ENCODE measurements around the gene OVCA2. TPM values are rescaled to one million over a fixed set of nuclear protein-coding genes. Genes with fewer than 3 reads are reported as not detected.

Gene OVCA2
- total RNA-seq, 1 donor from 2014 or later = 24.8 TPM

DNA sequence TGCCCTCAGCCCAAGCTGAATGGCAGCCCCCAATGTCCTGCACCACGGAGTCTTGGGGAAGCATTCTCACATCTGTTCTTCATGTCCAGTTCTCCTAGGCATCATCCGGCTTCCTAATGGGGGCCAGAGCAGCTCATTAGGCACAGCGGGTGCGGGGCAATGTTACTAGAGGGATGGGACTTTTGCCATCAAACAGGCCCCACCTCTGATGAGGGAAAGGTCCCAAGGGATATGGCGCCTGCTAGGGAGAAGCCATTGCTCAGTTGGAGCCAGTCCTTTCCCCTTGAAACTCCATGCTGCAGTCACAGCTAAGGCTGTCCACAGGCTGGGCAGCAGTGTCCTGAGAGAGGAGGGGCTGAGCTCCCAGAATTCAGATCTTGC is 13.6 kb upstream of the OVCA2 start:
- H3K27me3 Mint-ChIP-seq (ENCODE audit: low read depth) = peaks cover 47% of the 10 kb centered on the region
- no peak for DNase-seq (ENCODE audit: low spot score in 2 of 2, unreplicated experiment in 2 of 2)
- H3K27ac Mint-ChIP-seq = no peak overlapping the region
- no peaks in the 10 kb centered on the region for H3K9me3 Mint-ChIP-seq
- peaks cover 28% of the 10 kb centered on the region for H3K4me1 Mint-ChIP-seq
- H3K36me3 Mint-ChIP-seq = no peaks in the 10 kb centered on the region
- peak overlapping the region; percentile 38 for H3K4me3 Mint-ChIP-seq
- TF ChIP-seq, protein P1, sequence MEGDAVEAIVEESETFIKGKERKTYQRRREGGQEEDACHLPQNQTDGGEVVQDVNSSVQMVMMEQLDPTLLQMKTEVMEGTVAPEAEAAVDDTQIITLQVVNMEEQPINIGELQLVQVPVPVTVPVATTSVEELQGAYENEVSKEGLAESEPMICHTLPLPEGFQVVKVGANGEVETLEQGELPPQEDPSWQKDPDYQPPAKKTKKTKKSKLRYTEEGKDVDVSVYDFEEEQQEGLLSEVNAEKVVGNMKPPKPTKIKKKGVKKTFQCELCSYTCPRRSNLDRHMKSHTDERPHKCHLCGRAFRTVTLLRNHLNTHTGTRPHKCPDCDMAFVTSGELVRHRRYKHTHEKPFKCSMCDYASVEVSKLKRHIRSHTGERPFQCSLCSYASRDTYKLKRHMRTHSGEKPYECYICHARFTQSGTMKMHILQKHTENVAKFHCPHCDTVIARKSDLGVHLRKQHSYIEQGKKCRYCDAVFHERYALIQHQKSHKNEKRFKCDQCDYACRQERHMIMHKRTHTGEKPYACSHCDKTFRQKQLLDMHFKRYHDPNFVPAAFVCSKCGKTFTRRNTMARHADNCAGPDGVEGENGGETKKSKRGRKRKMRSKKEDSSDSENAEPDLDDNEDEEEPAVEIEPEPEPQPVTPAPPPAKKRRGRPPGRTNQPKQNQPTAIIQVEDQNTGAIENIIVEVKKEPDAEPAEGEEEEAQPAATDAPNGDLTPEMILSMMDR (IDR thresholded peaks at IDR 0.05; ENCODE audit: unreplicated experiment) = no peak

DNA sequence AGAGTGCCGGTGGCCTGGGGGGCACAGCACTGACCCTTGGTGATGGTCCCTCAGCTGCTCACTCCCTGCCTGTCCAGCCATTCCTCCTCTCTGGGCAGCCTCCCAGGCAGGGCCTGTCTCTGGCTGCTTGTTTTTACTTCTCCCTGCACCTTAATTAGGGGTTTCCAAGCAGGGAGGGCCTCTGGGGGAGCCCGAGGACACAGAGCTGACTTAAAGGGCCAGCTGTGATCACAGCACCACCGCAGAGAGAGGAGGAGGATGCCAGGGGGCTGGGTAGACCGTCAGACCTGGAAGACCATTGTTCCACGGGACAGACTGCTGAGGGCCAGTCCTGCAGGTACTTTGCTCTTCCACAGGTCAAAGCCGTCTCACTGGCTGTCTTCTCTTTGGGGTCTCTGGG is 13.1 kb upstream of the OVCA2 start:
- Mint-ChIP-seq H3K36me3 (no peaks in the 10 kb centered on the region), H3K27ac (no peak overlapping the region), H3K4me1 (peaks cover 29% of the 10 kb centered on the region), H3K9me3 (no peaks in the 10 kb centered on the region), H3K4me3 (peak overlapping the region; percentile 42), H3K27me3 (ENCODE audit: low read depth) (peaks cover 43% of the 10 kb centered on the region)
- DNase-seq (ENCODE audit: low spot score in 2 of 2, unreplicated experiment in 2 of 2) = no peak
- TF ChIP-seq, protein P1 (IDR thresholded peaks at IDR 0.05; ENCODE audit: unreplicated experiment) = no peak

DNA sequence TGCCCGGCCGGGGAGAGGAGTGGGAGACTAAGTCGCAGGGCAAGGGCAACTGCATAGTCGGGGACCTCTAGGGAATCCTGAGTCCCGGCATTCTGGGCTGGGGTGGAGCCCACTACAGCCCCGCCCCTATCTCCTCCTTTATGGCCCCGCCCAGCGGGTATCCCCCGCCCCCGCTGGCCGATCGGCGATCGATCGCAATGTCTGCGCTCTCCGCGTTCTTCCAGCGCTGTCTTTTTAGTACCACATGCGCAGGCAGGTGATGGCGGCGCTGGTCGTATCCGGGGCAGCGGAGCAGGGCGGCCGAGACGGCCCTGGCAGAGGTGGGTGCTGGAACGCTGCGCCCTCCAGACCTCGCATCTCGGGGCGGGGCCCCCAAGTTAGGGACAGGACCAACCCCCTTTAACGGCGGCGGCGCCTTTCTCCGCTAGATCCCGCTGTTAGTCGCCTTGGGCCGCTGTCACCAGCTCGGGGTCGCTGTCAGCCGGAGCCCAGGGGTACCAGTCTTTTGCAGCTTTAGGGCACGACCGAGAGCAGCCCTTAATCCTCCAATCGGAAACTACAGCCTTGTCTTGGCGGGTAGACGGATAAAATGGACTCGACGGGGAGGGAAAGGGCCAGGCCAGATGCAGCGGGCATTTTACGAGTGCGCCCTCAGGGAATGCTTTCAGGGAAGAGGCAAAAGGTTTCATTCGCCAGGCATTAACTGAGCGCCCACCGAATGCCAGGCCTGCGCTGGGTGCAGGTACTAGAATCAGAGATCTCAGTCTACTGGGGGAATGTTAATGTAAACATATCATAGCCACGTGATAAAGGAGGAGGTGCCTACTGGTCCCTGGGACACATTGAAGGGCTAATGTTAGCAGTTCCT is 11.7 kb upstream of the OVCA2 start, which contains the start of gene DPH1:
Gene DPH1, plus strand, starts transcription at position 243 of the 868 bp plus-strand sequence. Its CDS starts 17 bp downstream, at position 260.
- H3K4me3 Mint-ChIP-seq = peak within 1 kb of the TSS; percentile 98
- TF ChIP-seq, protein P1 (IDR thresholded peaks at IDR 0.05; ENCODE audit: unreplicated experiment) = no peak
- peaks cover 26% of the 10 kb centered on the region for H3K4me1 Mint-ChIP-seq

DNA sequence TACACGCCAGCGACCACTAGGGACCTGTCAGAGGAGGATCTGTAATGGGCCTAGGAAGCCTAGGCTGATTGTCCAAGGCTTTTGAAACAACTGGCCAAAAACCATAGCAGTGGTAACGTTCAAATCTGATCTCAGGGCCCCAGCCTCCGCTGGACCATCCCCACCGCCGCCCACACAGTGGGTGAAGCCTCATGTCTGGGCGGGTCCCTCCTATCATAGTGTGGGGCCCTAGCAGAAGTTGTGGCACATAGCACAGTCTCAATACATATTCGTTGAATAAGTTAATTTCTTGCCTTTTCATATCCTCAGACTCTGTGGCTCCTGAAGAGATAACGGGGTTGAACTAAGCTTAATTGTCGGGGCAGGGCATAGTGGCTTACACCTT is 11.1 kb upstream of the OVCA2 start:
- Mint-ChIP-seq H3K36me3 (no peaks in the 10 kb centered on the region), H3K4me1 (peaks cover 25% of the 10 kb centered on the region), H3K27ac (peak overlapping the region; percentile 88), H3K27me3 (ENCODE audit: low read depth) (peaks cover 30% of the 10 kb centered on the region), H3K9me3 (no peaks in the 10 kb centered on the region), H3K4me3 (peak overlapping the region; percentile 98)
- DNase-seq (ENCODE audit: low spot score in 2 of 2, unreplicated experiment in 2 of 2) = no peak
- TF ChIP-seq, protein P1 (IDR thresholded peaks at IDR 0.05; ENCODE audit: unreplicated experiment) = peak; percentile 41

More for the DNA sequence above, 11.7 kb upstream of the OVCA2 start, which contains the start of gene DPH1:
- H3K27ac Mint-ChIP-seq = peak within 1 kb of the TSS; percentile 88
- peak; percentile 66 to 82 for DNase-seq (ENCODE audit: low spot score in 2 of 2, unreplicated experiment in 2 of 2)
- peaks cover 36% of the 10 kb centered on the region for H3K27me3 Mint-ChIP-seq (ENCODE audit: low read depth)
- no peaks in the 10 kb centered on the region for H3K9me3 Mint-ChIP-seq
- no peaks in the 10 kb centered on the region for H3K36me3 Mint-ChIP-seq

DNA sequence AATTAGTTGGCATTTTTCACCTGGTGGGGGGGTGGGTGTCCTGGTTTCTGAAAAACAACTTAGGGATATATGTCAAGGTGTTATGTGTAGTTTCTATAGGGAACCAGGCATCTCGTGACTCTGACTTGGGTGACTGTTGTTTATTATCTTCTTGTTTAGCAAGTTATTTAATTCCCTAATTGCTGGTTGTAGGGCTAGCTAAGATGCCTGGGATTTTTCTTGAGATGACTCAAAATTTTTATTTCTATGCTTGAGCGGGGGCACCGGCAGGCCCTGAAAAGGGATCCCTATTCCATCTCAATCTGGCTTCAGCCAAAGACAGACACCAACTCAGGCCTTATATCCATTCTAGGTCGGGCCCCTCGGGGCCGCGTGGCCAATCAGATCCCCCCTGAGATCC is 8.7 kb upstream of the OVCA2 start:
- Mint-ChIP-seq H3K36me3 (peaks cover 11% of the 10 kb centered on the region), H3K4me1 (peaks cover 13% of the 10 kb centered on the region), H3K27me3 (ENCODE audit: low read depth) (peaks cover 9% of the 10 kb centered on the region), H3K27ac (no peak overlapping the region), H3K9me3 (no peaks in the 10 kb centered on the region), H3K4me3 (no peak overlapping the region)
- no peak for DNase-seq (ENCODE audit: low spot score in 2 of 2, unreplicated experiment in 2 of 2)
- TF ChIP-seq, protein P1 (IDR thresholded peaks at IDR 0.05; ENCODE audit: unreplicated experiment) = no peak
